Glutamatergic neuron (in vitro differentiated cells): ENCODE measurements around the gene CLIP2. TPM values are rescaled to one million over a fixed set of nuclear protein-coding genes. Genes with fewer than 3 reads are reported as not detected.

Experiments used
- DNase-seq: peaks from one replicate; pipeline ENCODE4 v3.0.0; 2022
- H3K27ac Mint-ChIP-seq: one replicate; pipeline ENCODE4 v1.8.0; 2020; ENCODE audit warnings: mild to moderate bottlenecking, mixed read lengths, inconsistent platforms; ENCODE audit not compliant: unreplicated experiment
- H3K27me3 Mint-ChIP-seq: one replicate; pipeline ENCODE4 v1.8.0; 2020; ENCODE audit warnings: mild to moderate bottlenecking, moderate library complexity, mixed read lengths, inconsistent platforms; ENCODE audit not compliant: unreplicated experiment
- H3K36me3 Mint-ChIP-seq: one replicate; pipeline ENCODE4 v1.8.0; 2020; ENCODE audit warnings: mild to moderate bottlenecking, mixed read lengths, inconsistent platforms; ENCODE audit not compliant: unreplicated experiment
- H3K4me1 Mint-ChIP-seq: one replicate; pipeline ENCODE4 v1.8.0; 2020; ENCODE audit warnings: mild to moderate bottlenecking, low read depth, mixed read lengths, inconsistent platforms; ENCODE audit not compliant: unreplicated experiment
- H3K4me3 Mint-ChIP-seq: one replicate; pipeline ENCODE4 v1.8.0; 2020; ENCODE audit warnings: mild to moderate bottlenecking, mixed read lengths, inconsistent platforms; ENCODE audit not compliant: unreplicated experiment
- H3K9me3 Mint-ChIP-seq: one replicate; pipeline ENCODE4 v1.8.0; 2020; ENCODE audit warnings: mild to moderate bottlenecking, moderate library complexity, mixed read lengths, inconsistent platforms; ENCODE audit not compliant: unreplicated experiment
- CTCF ChIP-seq: fragments of 200-600 bp; sonication (generic); IDR thresholded peaks from one replicate; pipeline ENCODE4 v1.5.0; 2021; ENCODE audit not compliant: partially characterized antibody, unreplicated experiment
- total RNA-seq: library from RNA; stranded (reverse); fragmentation: NEBNext Ultra II Directional; extraction: Animal tissue kit (Norgen Biotek cat#: 25700); gene quantifications from one replicate; pipeline ENCODE4 v1.2.1, GENCODE V29; 2021; ENCODE audit not compliant: unreplicated experiment

The CLIP2 gene
- total RNA-seq, 1 donor from 2014 or later, result 96.1 TPM

DNA sequence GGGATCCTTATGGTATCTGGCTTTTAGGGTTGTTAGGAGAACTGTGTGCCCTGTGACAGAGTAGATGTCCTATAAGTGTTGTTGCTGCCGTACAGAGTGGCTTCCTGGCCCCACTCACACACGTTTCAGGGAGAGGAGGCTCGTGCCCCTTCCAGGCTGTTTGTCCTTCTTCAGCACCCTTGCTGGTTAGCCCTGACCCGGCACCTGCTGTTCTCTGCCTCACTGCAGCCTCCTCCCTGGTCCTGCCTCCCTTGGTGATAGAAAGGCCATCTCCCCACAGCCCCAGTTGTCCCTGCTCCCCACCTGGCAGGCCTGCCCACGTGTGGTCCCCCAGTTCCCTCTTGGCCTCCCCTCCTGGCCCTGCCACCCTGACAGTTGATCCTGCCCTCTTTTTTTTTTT is 2.3 kb downstream of the CLIP2 start:
- peaks cover 16% of the 10 kb centered on the region for H3K27me3 Mint-ChIP-seq
- H3K4me3 Mint-ChIP-seq, result peak overlapping the region; percentile 79
- H3K36me3 Mint-ChIP-seq, result no peaks in the 10 kb centered on the region
- H3K9me3 Mint-ChIP-seq, result peaks cover 17% of the 10 kb centered on the region
- peaks cover 35% of the 10 kb centered on the region for H3K4me1 Mint-ChIP-seq
- DNase-seq, result no peak
- no peak overlapping the region for H3K27ac Mint-ChIP-seq
- TF ChIP-seq CTCF, result no peak

GRCh38 chr7:74292757-74293576 is 3.8 kb downstream of the CLIP2 start:
- TF ChIP-seq CTCF, result no peak
- H3K36me3 Mint-ChIP-seq, result no peaks in the 10 kb centered on the region
- no peak for DNase-seq
- H3K27ac Mint-ChIP-seq, result no peak overlapping the region
- peaks cover 16% of the 10 kb centered on the region for H3K9me3 Mint-ChIP-seq
- H3K4me3 Mint-ChIP-seq, result peak overlapping the region; percentile 40
- H3K27me3 Mint-ChIP-seq, result peaks cover 14% of the 10 kb centered on the region
- peaks cover 35% of the 10 kb centered on the region for H3K4me1 Mint-ChIP-seq

DNA sequence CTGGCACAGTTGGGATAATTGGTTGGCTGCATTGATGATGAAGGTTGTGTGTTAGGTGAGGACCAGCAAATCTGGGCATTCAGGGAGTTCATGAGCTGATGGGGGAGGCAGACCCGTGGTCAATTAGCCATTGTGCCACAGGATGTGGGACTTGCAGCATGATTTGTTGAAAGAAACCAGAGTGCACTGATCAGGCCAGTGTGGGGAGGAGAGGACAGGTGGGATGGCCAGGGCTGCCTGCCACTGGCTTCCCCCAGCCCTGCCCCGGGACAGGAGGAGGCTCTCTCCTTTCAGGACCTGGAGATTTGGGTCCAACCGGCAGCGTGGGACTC is 4.3 kb downstream of the CLIP2 start:
- Mint-ChIP-seq H3K9me3 (peaks cover 12% of the 10 kb centered on the region), H3K27ac (no peak overlapping the region), H3K4me1 (peaks cover 31% of the 10 kb centered on the region), H3K4me3 (peak overlapping the region; percentile 40), H3K27me3 (peaks cover 11% of the 10 kb centered on the region), H3K36me3 (no peaks in the 10 kb centered on the region)
- DNase-seq, result no peak
- no peak for TF ChIP-seq CTCF

DNA sequence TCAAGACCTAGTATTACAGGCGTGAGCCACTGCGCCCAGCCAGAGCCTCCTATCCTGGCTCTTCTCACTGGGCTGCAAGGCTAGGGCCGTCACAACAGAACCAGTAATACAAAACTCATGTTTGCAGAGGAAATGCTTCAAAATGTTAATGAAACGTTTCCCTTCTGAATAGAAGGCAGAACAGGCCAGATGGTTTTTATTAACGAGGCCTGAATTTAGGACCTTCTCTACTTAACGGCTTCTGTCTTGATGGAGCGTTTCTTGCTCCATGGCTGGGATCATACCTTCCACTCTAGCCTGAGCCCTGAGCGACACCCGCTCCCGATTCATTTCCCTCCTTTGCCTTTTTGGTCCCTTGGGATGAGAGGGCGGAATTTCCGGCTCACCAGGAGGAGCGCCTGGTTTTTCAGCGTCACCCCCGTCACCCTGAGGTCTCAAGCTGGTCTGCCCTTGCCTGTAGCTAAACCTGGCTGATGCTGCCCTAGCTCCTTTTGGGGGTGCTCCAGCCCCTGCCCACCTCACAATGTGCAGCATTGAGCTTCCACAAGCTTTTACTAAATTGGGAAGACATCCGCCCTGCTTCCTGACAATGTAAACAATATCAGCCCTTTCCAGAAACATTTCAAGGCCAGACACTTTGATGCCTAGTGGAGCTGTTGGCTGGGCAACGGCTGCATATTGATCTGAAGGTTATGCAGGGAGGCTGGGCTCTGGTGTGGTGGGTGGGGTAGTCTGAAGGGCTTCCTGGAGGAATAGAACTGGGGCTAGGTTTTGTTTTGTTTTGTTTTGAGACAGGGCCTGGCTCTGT is 5.2 kb downstream of the CLIP2 start:
- peaks cover 7% of the 10 kb centered on the region for H3K9me3 Mint-ChIP-seq
- peak overlapping the region; percentile 77 for H3K4me3 Mint-ChIP-seq
- H3K4me1 Mint-ChIP-seq, result peaks cover 27% of the 10 kb centered on the region
- DNase-seq, result peak; percentile 35
- H3K36me3 Mint-ChIP-seq, result no peaks in the 10 kb centered on the region
- H3K27me3 Mint-ChIP-seq, result peaks cover 6% of the 10 kb centered on the region
- TF ChIP-seq CTCF, result no peak
- H3K27ac Mint-ChIP-seq, result peak overlapping the region; percentile 77
